Fibroblast of skin of scalp (primary cell): ENCODE data around the gene PTPRN2.
"Not testable (repeated sequence)": the region's sequence is repeated elsewhere in the genome, so short reads cannot be mapped to it uniquely, and the experiment has no call there.

Experiments used
- DNase-seq: peaks from one replicate; pipeline ENCODE4 v3.0.0-alpha.2; 2013

PTPRN2 gene

DNA sequence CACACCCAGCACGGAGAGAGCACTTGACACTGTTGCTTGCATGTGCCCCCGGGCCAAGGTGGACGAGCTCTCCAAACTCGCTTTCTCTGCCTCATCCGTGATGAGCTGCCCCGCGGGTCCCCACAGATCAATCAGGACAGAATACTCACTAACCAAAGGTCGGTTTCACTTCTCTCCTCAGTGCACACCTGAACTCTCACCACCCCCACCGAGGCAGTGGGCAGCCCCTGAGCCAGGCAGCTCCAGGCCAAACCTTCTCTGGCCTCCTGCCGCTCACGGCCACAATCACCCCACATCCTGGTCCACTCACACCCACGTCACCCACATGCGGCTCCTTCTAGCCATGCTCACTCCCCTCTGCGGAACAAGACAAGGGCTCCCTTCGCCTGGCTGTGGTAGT is 806.9 kb downstream of the PTPRN2 start:
- DNase-seq: no peak

- DNase-seq: no peak
Observed at GRCh38 chr7:157780312-157780711, 807.3 kb downstream of the PTPRN2 start.

DNA sequence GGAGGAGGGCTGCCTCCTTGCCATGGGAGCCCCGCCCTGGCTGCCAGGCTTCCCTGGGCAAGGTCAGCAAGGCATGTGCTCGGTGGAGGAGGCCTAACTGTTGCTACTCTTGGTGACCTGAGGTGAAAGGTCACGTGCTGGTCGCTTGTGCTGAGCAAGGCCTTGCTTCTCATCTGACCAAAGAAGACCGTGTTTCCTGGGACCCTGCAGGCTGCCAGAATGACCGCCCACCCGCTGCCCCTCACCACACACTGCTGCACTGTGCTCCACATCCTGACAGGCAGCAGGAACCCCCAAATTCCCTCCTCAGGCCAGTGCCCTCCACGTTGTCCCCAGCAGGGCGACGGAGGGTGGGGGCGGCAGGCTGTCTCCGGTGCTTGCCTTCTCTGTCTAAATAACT is 808.4 kb downstream of the PTPRN2 start:
- DNase-seq: no peak

GRCh38 chr7:157777194-157777762 is 810.3 kb downstream of the PTPRN2 start:
- DNase-seq: not testable (repeated sequence)

DNA sequence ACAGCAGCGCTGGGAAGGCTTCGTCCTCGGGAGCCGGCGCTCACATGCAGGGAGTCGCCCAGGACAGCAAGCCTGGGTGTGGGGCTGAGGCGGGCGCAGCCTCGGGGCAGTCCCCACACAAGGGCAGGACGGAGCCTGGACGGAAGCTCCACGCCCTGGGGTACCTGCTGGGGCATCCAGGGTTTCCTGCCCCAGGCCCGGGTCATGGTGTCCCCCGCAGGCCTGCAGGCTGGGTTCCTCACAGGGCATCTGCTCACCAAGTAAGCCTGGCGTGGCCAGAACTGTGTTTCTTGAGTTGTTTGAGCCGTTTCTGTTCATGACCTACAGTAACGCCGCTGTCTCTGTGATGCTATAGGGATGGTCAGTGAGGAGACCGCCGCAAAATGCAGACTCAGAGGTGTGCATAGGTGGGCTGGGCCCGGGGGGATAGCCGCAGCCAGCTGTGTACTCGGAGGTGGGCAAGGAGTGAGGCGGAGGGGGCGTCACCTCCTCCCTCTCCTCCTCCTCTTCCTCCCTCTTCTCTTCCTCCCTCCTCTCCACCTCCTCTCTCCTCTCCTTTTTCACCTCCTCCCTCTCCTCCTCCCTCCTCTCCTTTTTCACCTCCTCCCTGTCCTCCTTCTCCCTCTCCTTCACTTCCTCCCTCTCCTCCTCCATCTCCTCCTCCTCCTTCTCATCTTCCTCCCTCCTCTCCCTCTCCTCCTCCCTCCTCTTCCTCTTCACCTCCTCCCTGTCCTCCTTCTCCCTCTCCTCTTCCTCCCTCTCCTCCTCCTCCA is 811.9 kb downstream of the PTPRN2 start:
- DNase-seq: no peak

DNA sequence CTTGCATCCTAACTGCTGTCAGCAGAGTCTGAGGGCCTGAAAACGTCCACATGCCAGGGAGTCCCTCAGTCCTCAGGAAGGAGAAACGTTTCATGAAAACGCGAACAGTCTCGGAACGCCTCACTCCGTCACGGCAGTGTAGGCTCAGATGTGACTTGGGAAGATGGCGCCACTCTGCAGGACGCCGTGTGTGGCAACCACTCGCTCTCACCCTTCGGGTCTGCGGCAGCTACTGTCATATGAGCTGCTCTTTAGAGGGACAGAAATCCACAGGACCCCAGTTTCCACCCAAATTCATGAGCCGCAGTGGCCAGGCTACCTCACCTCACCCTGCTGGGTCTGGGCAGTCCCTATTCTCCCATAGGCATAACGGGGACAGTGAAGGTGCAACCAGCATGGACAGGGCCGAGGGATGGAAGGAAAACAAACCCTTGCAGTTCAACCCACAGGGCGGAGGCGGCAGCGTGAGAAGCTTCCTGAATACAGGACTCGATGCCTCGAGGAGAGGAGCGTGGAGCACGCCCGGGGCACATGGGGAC is 812.5 kb downstream of the PTPRN2 start:
- DNase-seq: no peak

DNA sequence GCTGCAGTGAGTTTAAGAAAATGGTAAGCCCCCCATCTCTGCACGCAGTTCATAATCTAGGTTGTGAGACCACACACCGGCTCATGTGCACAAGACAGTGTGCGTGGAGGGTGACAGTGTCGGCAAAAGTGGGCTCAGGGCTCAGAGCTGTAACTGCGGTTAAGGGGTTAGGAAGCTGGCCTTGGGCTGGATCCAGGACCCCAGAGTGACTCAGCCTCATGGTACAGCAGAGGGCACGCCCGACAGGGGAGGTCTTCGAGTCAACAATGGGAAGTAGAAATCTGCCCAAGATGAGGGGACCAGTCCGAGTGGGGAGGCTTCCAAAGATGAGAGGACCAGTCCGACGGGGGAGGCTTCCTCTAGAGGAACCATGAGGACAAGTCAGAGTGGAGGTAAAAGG is 813.1 kb downstream of the PTPRN2 start:
- DNase-seq: no peak

- DNase-seq: no peak
Observed at GRCh38 chr7:157773361-157773760, 814.3 kb downstream of the PTPRN2 start.

DNA sequence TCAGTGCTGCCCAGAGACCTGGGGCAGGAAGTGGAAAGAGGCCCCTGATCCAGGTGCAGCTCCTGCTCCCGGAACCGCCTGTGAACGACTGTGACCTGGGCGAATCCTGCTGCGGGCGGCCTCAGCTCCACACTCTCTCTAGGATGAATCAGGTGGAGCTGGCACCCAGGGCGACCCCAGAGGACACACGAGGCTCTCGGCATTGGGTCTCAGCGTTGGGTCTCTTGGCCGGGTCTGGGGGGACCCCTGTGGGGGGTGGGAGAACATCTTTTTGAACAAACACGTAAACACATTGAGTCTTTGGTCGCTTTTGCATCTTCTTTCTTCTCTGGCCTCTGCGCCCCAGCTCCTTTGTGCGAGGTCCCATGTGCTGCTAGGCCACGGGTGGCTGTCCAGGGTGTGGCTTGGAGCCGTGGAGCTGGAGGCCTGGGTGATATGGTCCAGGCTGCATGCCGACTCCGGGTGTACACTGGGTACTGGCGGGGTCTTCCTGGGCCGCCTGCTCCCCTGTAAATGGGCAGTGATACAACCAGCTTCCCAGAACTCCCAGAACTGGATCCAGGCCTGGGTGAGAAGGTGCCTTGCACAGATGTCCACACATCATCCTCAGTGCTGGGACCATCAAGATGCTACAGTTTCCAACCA is 815.0 kb downstream of the PTPRN2 start:
- DNase-seq: no peak

GRCh38 chr7:157771689-157772088 is 815.9 kb downstream of the PTPRN2 start:
- DNase-seq: no peak

DNA sequence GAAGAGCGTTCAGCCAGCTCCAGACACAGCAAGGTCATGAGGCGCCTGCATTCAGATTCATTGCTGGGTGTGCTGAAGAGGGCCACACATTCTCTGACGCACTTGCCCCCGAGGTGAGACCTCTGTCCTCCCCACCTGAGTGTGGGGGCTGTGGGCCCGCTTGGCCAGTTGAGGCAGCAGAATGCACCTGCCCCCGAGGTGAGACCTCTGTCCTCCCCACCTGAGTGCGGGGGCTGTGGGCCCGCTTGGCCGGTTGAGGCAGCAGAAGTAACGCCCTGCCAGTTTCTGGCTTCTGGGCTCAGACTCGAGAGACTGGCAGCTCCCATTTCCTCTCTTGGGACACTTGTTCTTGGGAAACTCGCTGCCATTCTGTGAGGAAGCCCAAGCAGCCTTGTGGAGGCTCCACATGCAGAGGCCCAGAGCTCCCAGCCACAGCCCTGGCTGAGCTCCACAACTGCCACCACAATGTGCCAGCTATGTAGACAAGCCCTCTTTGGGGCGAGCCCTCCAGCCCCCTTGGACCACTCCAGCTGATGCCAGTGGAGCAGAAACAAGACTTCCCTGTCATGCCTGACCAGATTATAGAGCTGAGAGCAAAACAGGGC is 816.8 kb downstream of the PTPRN2 start:
- no peak for DNase-seq

DNA sequence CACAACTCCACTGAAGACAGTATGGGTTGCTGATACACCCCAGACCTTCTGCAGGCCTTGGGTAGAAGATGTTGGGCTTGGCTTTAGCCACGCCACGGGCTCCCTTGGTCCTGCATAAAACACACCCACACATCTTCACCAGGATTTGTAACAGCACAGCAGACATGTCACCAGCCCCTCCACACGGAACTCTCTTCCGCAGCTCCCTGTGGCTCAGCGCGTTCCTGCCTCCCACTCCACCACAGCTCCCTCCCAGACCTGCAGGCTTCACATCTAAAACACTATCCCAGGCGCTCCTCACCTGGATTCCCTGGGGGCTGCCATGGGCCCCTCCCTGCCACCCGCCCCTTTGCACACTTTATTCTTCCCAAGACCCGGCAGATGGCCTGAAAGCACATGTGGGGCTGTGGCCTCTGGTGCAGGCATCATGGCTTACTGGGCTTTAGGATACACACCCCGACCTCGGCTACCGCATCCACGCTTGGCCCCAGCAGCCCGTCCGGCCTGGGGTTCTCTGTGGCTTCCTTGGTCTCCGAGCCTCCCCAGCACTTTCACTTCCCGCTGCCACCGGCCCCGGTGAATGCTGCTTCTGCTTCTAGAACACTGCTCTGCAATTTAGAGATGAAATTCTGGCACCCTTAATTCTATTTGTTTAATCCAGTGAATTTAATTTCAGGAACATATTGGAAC is 818.0 kb downstream of the PTPRN2 start:
- DNase-seq: no peak

- no peak for DNase-seq
Observed at GRCh38 chr7:157769086-157769485, 818.5 kb downstream of the PTPRN2 start.

GRCh38 chr7:157768198-157768597 is 819.4 kb downstream of the PTPRN2 start:
- DNase-seq: no peak

DNA sequence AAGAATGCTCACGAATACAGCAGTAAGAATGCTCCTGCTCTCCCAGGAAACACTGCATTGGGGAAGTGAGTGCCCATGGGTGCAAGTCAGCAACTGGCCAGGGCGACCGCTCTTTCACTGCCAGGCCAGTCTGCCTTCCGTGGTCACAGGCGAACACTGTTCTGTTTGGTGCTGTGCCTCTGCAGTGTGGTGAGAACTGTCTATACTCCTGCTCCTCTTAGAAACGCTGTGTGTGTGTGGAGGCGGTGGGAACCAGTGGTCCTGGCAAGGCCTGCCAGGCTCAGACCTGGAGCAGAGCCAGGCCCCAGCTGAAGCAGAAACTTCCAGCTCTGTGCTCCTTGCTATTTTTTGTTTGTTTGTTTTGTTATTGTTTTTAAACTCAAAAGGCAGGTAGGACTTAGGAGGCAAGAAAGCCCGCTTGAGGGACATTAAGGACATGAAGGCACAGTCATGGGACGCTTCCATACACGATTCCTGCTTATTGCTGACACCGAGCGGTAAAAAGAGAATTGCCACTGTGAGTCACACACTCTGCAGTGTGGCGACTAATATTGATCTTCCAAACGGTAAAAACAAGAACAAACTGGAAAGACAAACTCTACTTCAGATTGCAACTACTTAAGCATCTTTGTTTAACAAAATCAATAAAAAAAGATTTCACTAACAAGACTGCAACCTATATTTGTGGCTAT is 820.0 kb downstream of the PTPRN2 start:
- DNase-seq: no peak

DNA sequence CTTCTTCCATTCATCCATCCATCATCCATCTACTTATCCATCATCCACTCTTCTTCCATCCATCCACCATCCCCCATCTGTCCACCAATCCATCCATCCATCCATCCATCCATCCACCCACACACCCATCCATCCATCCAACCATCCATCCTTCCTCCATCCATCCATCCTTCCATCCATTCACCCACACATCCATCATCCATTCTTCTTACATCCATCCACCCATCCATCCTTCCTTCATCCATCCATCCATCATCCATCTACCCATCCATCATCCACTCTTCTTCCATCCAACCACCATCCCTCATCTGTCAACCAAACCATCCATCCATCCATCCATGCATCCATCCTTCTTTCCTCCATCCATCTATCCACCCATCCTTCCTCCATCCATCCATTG is 821.5 kb downstream of the PTPRN2 start:
- no peak for DNase-seq

DNA sequence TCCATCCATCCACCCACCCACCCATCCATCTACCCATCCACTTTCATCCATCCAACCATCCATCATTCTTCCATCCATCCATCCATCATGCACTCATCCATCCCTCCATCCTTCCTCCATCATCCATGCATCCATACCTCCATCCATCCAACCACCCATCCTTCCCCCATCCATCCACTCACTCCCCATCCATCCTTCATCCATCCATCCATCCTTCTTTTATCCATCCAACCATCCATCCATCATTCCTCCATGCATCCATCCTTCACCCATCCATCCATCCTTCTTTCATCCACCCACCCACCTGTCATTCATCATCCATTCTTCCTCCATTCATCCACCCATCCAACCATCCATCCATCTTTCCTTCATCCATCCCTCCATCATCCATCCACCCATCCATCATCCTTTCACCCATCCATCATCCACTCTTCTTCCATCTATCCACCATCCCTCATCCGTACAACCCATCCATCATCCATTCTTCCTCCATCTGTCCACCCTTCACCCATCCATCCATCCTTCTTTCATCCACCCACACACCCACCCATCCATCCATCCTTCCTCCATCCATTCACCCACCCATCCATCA is 822.6 kb downstream of the PTPRN2 start:
- DNase-seq: no peak

- DNase-seq: no peak
Observed at GRCh38 chr7:157764193-157764592, 823.4 kb downstream of the PTPRN2 start.

DNA sequence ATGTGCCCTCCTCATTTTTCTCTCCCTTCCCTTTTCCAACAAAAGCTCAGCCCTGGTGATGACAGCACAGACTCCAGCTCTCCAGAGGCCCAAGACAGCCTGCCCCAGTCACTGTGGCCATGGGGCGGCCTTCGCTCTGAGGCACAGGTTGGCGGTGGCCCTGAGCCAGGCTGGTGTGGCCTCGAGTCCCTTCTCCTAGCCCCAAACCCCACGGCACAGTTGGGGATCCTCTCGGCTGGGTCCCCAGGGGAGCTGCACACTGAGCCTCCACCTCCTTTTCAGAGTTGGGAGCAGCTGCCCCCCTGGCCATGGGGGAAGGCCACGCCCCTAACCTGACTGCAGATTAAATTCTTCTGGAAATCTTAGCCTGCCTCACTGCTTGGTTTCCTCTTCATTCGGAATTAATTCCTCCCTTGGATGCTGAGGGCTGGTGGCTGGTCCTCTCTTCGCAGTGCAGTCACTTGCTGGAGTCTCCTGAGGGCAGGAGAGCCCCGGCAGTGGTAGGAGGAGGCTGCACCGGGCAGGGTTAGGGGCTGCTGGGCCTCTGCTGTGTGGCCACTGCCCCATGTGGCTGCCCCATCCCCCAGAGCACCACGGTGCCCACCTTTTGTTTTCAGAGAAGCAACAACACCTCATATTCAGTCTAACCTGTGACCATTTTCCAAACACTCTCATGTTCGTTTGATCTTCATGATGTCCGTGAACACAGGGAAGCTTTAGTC is 824.2 kb downstream of the PTPRN2 start:
- DNase-seq: no peak

DNA sequence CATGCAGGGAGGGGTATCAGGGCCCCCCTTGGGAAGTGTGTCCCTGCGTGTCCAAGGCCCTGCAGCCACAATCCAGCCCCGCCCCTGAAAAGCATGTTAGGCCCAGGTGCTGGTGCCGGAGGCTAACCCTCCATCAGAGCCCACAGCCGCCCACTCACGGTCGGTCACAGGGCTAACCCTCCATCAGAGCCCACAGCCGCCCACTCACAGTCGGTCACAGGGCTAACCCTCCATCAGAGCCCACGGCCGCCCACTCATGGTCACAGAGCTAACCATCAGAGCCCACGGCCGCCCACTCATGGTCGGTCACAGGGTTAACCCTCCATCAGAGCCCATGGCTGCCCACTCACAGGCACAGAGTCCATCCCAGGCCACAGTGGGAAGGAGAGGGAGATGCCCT is 824.8 kb downstream of the PTPRN2 start:
- DNase-seq: no peak
